Ovary (tissue), 3 donors: ENCODE results near the gene CHRNA3.

ENCODE experiments used
- POLR2A ChIP-seq: fragments of 450-650 bp; IDR thresholded peaks from one replicate; pipeline ENCODE4 v1.6.1; 2017; ENCODE audit warnings: antibody characterized with exemption, mild to moderate bottlenecking, moderate library complexity
- TF ChIP-seq, protein P1 (sequence below), 3 donors: fragments of 450-650 bp in 2 of 3; fragments of 200-600 bp in 1 of 3; IDR thresholded peaks; one replicate each; pipeline versions ENCODE4 v1.5.1 to v1.8.0; 2016 to 2022; ENCODE audit warnings: antibody characterized with exemption in 3 of 3, mild to moderate bottlenecking in 1 of 3
- donor health status: DM: no; HTN: no; CAD: no.

- TF ChIP-seq, protein P1, sequence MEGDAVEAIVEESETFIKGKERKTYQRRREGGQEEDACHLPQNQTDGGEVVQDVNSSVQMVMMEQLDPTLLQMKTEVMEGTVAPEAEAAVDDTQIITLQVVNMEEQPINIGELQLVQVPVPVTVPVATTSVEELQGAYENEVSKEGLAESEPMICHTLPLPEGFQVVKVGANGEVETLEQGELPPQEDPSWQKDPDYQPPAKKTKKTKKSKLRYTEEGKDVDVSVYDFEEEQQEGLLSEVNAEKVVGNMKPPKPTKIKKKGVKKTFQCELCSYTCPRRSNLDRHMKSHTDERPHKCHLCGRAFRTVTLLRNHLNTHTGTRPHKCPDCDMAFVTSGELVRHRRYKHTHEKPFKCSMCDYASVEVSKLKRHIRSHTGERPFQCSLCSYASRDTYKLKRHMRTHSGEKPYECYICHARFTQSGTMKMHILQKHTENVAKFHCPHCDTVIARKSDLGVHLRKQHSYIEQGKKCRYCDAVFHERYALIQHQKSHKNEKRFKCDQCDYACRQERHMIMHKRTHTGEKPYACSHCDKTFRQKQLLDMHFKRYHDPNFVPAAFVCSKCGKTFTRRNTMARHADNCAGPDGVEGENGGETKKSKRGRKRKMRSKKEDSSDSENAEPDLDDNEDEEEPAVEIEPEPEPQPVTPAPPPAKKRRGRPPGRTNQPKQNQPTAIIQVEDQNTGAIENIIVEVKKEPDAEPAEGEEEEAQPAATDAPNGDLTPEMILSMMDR (IDR thresholded peaks at IDR 0.05), result no peak
- TF ChIP-seq POLR2A, result no peak
Observed at GRCh38 chr15:78616506-78616905, 4.3 kb downstream of the CHRNA3 start.
